Activated CD4-positive, alpha-beta memory T cell treated with anti-CD3 and anti-CD28 coated beads for 36 hours (primary cell): ENCODE results near the gene LSM14B. TPM values are rescaled to one million over a fixed set of nuclear protein-coding genes. Genes with fewer than 3 reads are reported as not detected.
"Not testable (repeated sequence)": the region's sequence is repeated elsewhere in the genome, so short reads cannot be mapped to it uniquely, and the experiment has no call there.

ENCODE experiments used
- CTCF ChIA-PET: fragments of 350-600 bp; sonication (Branson Sonifier 250); formaldehyde crosslinking; loops from one replicate; lab custom pipeline; 2021; ENCODE audit warnings: antibody characterized with exemption, inconsistent platforms; lab: Charles Lee
- POLR2A ChIA-PET: fragments of 350-600 bp; sonication (Branson Sonifier 250); formaldehyde crosslinking; loops from one replicate; lab custom pipeline; 2021; ENCODE audit warnings: antibody characterized with exemption; lab: Charles Lee
- DNase-seq: peaks from one replicate; pipeline ENCODE4 v3.0.0-alpha.2; 2020
- H3K27ac Mint-ChIP-seq: one replicate; pipeline ENCODE4 v1.8.0; 2021; ENCODE audit warnings: mixed read lengths
- H3K27me3 Mint-ChIP-seq: one replicate; pipeline ENCODE4 v1.8.0; 2021; ENCODE audit warnings: mixed read lengths
- H3K36me3 Mint-ChIP-seq: one replicate; pipeline ENCODE4 v1.8.0; 2021; ENCODE audit warnings: mixed read lengths
- H3K4me1 Mint-ChIP-seq: one replicate; pipeline ENCODE4 v1.8.0; 2021; ENCODE audit warnings: low read depth, mixed read lengths
- H3K4me3 Mint-ChIP-seq: one replicate; pipeline ENCODE4 v1.8.0; 2021; ENCODE audit warnings: mild to moderate bottlenecking, mixed read lengths
- H3K9me3 Mint-ChIP-seq: one replicate; pipeline ENCODE4 v1.8.0; 2021; ENCODE audit warnings: mixed read lengths
- intact Hi-C: fragments of 100-400 bp; cut with micrococcal nuclease; formaldehyde crosslinking; loops from one replicate; pipeline ENCODE4 v1.15.1; 2023
- total RNA-seq, 2 experiments: library from RNA; stranded (reverse); gene quantifications; one replicate each; pipeline ENCODE4 v1.2.3, GENCODE V29; 2021

The LSM14B gene
- total RNA-seq, 2 experiments from 2014 or later: 33.4 to 35.1 TPM

DNA sequence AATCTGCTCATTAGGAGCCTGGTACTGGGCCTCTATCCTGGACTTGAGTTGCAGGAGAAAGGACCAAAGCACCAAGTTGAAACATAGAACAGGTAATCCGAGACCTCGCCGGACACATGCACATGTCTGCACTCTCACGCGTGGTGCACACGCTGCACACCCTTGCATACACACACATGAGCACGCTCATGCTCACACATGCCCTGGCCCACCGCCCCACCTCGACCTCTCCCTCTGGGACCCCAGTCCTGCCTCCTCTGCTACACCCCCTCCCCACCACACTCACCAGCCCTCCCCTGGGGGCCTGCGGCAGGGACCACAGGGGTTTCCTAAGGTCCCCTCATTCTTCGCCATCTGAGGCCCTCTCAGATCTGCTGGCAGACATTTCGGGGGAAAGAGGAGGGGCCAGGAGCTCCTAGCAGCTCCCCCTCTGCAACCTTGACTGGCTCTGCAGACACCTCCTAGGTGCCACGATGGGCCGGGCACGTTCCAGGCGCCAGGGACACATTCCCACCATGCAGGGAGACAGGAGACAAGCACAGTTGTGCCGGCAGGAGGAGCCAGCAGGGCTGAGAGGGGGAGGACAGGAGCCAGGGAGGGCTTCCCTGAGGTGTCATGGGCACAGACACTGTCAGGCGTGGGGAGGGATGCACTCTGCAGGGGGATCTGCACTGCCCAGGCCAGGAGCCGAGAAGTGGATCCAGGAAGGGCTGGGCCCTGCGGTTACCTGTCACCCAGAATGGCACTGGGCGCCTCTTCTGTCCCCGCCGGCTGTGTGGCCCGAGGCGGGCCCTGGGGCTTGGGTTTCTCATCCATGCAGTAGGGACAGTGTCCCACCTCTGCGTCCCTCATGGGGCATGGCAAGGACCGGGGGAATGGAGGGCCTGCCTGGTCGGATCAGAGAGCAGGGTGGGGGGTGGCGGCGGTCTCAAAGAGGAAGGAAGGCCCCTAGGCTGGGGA is 25.6 kb upstream of the LSM14B start:
- intact Hi-C loops: no loop called here
- Mint-ChIP-seq H3K9me3 (peaks cover 27% of the 10 kb centered on the region), H3K27ac (no peak overlapping the region), H3K4me3 (no peak overlapping the region), H3K27me3 (no peaks in the 10 kb centered on the region), H3K4me1 (no peaks in the 10 kb centered on the region), H3K36me3 (peaks cover 9% of the 10 kb centered on the region)
- POLR2A ChIA-PET: no interaction called here
- CTCF ChIA-PET: no interaction called here
- DNase-seq: no peak

- Mint-ChIP-seq H3K27ac (no peak overlapping the region), H3K27me3 (no peaks in the 10 kb centered on the region), H3K9me3 (peaks cover 30% of the 10 kb centered on the region), H3K4me3 (no peak overlapping the region), H3K4me1 (no peaks in the 10 kb centered on the region), H3K36me3 (peaks cover 9% of the 10 kb centered on the region)
- CTCF ChIA-PET: no interaction called here
- POLR2A ChIA-PET: no interaction called here
- intact Hi-C loops: no loop called here
- DNase-seq: no peak
Observed at GRCh38 chr20:62097881-62098407, 24.3 kb upstream of the LSM14B start.

DNA sequence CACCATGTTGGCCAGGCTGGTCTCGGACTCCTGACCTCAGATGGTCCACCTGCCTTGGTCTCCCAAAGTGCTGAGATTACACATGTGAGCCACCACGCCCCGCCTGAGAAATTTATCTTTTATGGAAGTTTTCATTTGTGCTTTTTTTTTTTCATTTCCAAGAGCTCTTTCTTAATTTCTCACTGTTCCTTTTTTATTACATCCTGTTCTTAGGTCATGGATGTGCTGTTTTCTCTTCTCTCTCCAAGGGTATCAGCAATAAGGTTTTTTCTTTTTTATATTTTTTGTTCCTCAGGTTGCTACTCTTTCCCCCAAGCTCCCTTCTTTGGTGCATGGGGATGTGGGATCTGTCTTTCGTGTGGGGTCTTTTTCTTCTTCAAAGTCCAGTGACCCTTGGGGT is 21.2 kb upstream of the LSM14B start:
- DNase-seq: no peak
- H3K9me3 Mint-ChIP-seq: peaks cover 49% of the 10 kb centered on the region
- CTCF ChIA-PET: no interaction called here
- H3K27ac Mint-ChIP-seq: no peak overlapping the region
- no peak overlapping the region for H3K4me3 Mint-ChIP-seq
- intact Hi-C loops: no loop called here
- POLR2A ChIA-PET: no interaction called here
- H3K27me3 Mint-ChIP-seq: no peaks in the 10 kb centered on the region
- no peaks in the 10 kb centered on the region for H3K4me1 Mint-ChIP-seq
- peaks cover 20% of the 10 kb centered on the region for H3K36me3 Mint-ChIP-seq

- no peak for DNase-seq
- Mint-ChIP-seq H3K4me1 (no peaks in the 10 kb centered on the region), H3K27me3 (no peaks in the 10 kb centered on the region), H3K9me3 (peaks cover 73% of the 10 kb centered on the region), H3K4me3 (no peak overlapping the region), H3K36me3 (peaks cover 34% of the 10 kb centered on the region), H3K27ac (no peak overlapping the region)
- CTCF ChIA-PET: no interaction called here
- intact Hi-C loops: no loop called here
- POLR2A ChIA-PET: no interaction called here
Observed at GRCh38 chr20:62103508-62104233, 18.6 kb upstream of the LSM14B start.

GRCh38 chr20:62104234-62104789 is 18.0 kb upstream of the LSM14B start:
- Mint-ChIP-seq H3K4me3 (no peak overlapping the region), H3K27ac (no peak overlapping the region), H3K27me3 (no peaks in the 10 kb centered on the region), H3K36me3 (peaks cover 39% of the 10 kb centered on the region), H3K4me1 (no peaks in the 10 kb centered on the region), H3K9me3 (peaks cover 79% of the 10 kb centered on the region)
- intact Hi-C loops: no loop called here
- POLR2A ChIA-PET: no interaction called here
- no peak for DNase-seq
- CTCF ChIA-PET: no interaction called here

- no peak for DNase-seq
- H3K27ac Mint-ChIP-seq: no peak overlapping the region
- H3K9me3 Mint-ChIP-seq: peaks cover 78% of the 10 kb centered on the region
- H3K4me1 Mint-ChIP-seq: no peaks in the 10 kb centered on the region
- peaks cover 38% of the 10 kb centered on the region for H3K36me3 Mint-ChIP-seq
- ChIA-PET CTCF (no interaction called here), POLR2A (no interaction called here)
- no peak overlapping the region for H3K4me3 Mint-ChIP-seq
- intact Hi-C loops: no loop called here
- no peaks in the 10 kb centered on the region for H3K27me3 Mint-ChIP-seq
Observed at GRCh38 chr20:62104791-62105345, 17.4 kb upstream of the LSM14B start.

DNA sequence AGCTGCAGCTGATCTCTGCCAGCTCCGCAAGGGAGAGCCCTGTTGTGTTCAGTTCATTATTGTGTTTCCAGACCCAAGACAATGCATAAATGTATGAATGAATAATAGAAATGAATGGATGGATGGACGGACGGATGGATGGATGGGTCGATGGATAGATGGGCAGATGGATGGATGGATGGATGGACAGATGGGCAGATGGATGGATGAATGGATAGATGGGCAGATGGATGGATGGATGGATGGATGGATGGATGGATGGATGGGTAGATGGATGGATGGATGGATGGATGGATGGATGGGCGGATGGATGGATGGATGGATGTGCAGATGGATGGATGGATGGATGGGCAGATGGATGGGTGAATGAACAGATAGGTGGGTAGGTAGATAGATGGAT is 16.7 kb upstream of the LSM14B start:
- H3K27me3 Mint-ChIP-seq: no peaks in the 10 kb centered on the region
- CTCF ChIA-PET: no interaction called here
- H3K4me3 Mint-ChIP-seq: no peak overlapping the region
- H3K4me1 Mint-ChIP-seq: no peaks in the 10 kb centered on the region
- peaks cover 76% of the 10 kb centered on the region for H3K9me3 Mint-ChIP-seq
- H3K36me3 Mint-ChIP-seq: peaks cover 42% of the 10 kb centered on the region
- H3K27ac Mint-ChIP-seq: no peak overlapping the region
- intact Hi-C loops: no loop called here
- POLR2A ChIA-PET: no interaction called here
- no peak for DNase-seq

DNA sequence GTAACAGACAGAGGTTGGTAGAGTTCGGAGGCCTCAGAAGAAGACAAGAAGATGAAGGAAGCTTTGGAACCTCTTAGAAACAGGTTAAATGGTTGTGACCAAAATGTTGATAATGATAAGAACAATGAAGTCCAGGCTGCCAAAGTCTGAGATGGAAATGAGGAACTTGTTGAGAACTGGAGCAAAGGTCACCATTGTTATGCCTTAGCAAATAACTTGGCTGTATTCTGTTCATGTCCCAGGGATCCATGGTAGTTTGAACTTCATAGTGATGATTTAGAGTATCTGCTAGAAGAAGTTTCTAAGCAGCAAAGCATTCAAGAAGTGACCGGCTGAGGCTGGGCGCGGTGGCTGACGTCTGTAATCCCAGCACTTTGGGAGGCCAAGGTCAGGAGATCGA is 11.1 kb upstream of the LSM14B start:
- Mint-ChIP-seq H3K4me1 (no peaks in the 10 kb centered on the region), H3K36me3 (peaks cover 37% of the 10 kb centered on the region), H3K27ac (no peak overlapping the region), H3K27me3 (no peaks in the 10 kb centered on the region), H3K4me3 (no peak overlapping the region), H3K9me3 (peaks cover 74% of the 10 kb centered on the region)
- ChIA-PET POLR2A (no interaction called here), CTCF (no interaction called here)
- no peak for DNase-seq
- intact Hi-C loops: no loop called here

- H3K36me3 Mint-ChIP-seq: peaks cover 35% of the 10 kb centered on the region
- peaks cover 5% of the 10 kb centered on the region for H3K4me1 Mint-ChIP-seq
- H3K4me3 Mint-ChIP-seq: no peak overlapping the region
- H3K27ac Mint-ChIP-seq: no peak overlapping the region
- intact Hi-C loops: no loop called here
- POLR2A ChIA-PET: no interaction called here
- no peaks in the 10 kb centered on the region for H3K27me3 Mint-ChIP-seq
- DNase-seq: no peak
- CTCF ChIA-PET: no interaction called here
- peaks cover 68% of the 10 kb centered on the region for H3K9me3 Mint-ChIP-seq
Observed at GRCh38 chr20:62112368-62112767, 9.9 kb upstream of the LSM14B start.

DNA sequence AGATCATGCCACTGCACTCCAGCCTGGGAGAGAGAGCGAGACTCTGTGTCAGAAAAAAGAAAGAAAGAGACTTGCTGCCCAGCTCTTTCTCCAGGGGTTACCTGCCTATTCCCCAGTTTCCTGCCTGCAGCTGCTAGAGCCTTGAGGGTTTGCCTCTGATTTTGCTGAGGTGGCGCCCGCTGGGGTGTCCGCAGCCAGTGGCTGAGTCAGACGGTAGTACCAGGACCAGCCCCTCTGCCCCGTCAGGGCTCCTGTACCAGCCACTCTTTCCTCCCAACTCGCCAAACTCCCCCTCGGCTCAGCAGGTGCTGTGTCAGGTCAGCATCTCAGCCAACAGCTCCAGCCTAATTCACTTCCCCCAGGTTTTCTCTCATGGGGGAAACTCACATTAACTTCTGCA is 7.4 kb upstream of the LSM14B start:
- no peak overlapping the region for H3K4me3 Mint-ChIP-seq
- peaks cover 18% of the 10 kb centered on the region for H3K36me3 Mint-ChIP-seq
- H3K27me3 Mint-ChIP-seq: no peaks in the 10 kb centered on the region
- no peak overlapping the region for H3K27ac Mint-ChIP-seq
- ChIA-PET POLR2A (no interaction called here), CTCF (no interaction called here)
- DNase-seq: no peak
- intact Hi-C loops: no loop called here
- peaks cover 20% of the 10 kb centered on the region for H3K4me1 Mint-ChIP-seq
- peaks cover 44% of the 10 kb centered on the region for H3K9me3 Mint-ChIP-seq

DNA sequence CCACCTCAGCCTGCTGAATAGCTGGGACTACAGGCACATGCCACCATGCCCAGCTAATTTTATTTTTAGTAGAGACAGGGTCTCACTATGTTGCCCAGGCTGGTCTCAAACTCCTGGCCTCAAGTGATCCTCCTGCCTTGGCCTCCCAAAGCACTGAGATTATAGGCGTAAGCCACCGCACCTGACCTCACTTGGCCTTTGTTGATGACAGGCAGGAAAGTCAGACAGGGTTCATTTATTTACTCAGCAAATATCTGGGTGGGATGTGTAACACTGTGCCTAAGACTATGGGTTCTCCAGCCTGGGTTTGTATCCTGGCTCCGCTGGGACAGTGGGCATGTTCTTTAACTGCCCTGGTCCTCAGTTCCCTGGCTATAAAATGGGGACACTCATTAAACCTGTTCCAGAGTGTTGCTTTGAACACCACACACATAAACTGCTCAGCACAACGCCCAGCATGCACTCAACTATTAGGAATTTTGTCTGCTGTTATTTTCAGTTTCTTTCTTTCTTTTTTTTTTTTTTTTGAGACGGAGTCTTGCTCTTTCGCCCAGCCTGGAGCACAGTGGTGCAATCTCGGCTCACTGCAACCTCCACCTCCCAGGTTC is 6.4 kb upstream of the LSM14B start:
- H3K27me3 Mint-ChIP-seq, CTCF ChIA-PET, H3K27ac Mint-ChIP-seq, DNase-seq, intact Hi-C loops, POLR2A ChIA-PET, H3K4me3 Mint-ChIP-seq: not testable (repeated sequence)
- Mint-ChIP-seq H3K4me1 (peaks cover 25% of the 10 kb centered on the region), H3K36me3 (peaks cover 14% of the 10 kb centered on the region), H3K9me3 (peaks cover 37% of the 10 kb centered on the region)
